NCI-H2107 treated with DMSO at 0.1 percent for 48 hours (cell line): Measurements from ENCODE around the gene IFNA6.
"Not testable (repeated sequence)": the region's sequence is repeated elsewhere in the genome, so short reads cannot be mapped to it uniquely, and the experiment has no call there.

Source experiments
- DNase-seq: peaks from one replicate; lab custom pipeline; 2025; ENCODE audit not compliant: unreplicated experiment; lab: John Stamatoyannopoulos, UW

IFNA6 gene

DNA sequence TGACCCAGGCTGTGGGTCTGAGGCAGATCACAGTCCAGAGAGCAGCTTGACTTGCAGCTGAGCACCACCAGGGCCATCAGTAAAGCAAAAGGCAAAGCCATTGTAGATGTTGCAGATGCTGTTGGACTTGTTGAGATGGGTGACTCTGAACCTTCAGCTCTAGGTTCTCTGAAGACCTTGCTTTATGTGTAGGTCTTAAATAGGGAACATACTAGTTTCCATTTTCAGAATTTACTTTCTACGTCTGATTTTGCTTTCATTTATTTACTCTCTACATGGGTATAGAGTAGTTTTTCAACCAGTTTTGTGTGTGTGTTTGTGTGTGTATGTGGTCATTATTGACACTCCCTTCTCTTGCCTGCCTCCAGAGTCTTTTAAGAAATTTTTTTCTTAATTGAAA is at the start of gene IFNA6:
IFNA6 (minus strand) TSS at position 101 of the 400 bp plus-strand sequence; CDS start at position 101, 0 bp downstream.
- DNase-seq = no peak

DNA sequence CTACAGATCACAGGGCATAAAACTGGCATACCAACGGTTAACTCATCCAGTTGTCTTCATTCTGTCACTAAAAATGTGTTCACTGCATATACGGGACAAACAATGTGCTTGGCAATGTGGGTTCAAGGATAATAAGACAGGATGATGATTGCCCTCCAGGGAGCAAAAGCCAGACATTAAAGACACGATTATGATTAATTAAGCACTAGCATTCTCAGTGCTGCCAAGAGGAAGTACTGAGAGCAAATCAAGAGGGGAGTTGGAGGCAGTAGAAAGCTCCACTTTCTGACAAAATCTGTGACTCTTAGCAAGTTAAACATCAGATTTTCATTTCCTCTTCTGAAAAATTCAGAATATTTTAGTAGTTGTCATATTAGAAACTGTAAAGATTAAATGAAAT is 49.3 kb upstream of the IFNA6 start:
- no peak for DNase-seq

DNA sequence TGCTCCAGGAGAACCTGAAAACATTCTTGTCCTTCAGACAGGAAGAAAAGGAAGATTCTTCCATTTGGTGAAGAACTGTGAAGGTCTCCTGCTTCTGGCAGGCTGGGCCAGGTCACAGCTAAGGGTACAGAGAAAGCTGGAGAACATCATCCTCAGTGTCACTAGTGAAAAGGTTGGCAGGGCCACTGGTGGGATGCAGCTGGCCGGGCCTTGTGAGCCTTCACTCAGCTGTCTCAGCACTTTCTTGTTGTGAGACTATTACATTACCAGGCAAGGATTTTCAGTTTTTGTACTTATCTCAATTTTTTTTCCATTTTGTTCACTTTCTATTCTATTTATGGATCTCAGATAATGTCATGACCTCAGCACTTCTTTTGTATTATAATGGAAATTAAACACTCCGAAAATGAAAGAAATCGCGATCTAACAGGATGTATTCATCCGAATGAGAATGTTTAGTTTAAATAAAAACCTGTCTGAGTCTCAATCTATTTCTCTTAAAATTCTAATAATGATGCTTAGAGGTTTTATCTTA is 48.3 kb upstream of the IFNA6 start:
- DNase-seq = no peak

DNA sequence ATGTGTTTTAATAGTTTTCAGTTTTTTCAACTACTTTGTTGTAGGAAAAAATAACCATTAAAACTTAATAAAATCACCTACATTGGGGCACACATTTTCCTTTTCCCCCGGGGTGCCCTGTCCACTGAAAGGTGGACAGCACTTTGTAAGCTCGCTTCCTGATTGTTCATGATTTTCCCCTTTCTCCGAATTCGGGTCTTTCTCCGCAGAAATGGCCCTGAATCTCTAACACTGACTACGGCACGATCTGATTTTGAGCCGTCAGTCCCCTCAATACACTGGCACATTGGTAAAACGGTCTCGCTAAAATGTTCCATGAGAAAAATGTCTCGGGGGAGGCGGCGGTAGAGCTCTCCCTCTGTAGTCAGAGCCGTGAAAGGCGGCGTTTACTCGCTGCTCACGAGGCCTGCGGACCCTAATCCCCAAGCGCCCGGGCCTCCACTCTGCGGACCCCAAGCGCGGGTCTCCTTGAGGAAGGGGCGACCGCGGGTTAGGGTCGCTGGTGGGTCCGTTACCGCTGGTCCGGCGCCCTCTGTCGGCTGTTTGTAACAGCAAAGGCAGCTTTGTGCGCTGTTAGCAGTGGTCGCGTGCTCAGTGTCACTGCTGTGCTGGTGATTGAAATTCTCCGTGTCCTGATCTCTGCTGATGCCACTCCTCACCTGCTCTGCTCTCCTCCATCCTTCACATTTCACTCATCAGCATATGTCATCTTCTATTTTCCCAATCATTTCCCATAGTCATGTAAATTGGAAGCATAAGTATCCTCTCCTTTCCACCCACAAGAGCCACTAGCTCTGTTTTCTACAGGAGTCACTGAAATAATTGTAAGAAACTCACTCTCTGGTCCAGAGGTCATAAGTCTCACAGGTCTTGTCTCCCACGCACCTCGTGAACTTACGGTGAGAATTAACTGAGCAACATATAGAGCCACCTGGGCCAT is 45.4 kb upstream of the IFNA6 start:
- DNase-seq = peak; percentile 1

DNA sequence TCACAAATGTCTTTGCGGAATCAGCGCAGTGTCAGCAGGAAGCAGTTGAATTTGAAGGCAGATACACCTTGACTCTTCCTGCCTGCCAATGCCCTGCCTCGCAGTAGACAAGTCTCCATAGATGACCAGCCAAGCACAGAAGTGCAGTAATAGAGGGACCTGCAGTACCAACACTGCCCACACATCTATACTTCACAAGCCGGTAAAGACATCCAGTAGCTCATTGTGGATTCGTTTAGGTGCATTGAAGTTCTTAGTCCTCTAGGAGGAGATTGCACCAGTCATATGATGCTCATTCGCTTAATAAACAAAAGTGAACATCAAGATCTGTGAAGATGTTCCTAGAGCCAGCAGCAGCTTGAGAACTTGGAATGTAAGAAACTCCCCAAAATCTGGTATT is 41.6 kb upstream of the IFNA6 start:
- DNase-seq = no peak

DNA sequence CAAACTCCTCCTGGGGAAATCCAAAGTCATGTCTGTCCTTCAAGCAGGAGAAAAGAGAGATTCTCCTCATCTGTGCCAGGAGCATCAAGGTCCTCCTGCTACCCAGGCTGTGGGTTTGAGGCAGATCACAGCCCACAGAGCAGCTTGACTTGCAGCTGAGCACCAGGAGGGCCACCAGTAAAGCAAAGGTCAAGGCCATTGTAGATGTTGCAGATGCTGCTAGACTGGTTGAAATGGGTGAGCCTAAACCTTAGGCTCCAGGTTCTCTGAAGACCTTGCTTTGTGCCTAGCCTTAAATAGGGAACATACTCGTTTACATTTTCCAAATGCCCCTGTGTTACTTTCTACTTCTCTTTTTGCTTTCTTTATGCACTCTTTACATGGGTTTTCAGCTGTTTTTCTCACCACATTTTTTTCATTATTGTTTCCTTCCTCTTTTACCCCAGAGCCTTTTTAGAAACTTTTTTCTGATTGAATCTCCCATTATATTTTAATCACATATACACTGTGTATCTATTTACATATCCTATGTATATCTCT is 34.5 kb upstream of the IFNA6 start, which contains the start of gene IFNA2:
IFNA2 (minus strand) TSS at position 268 of the 540 bp plus-strand sequence; CDS start at position 199, 69 bp downstream.
- no peak for DNase-seq

DNA sequence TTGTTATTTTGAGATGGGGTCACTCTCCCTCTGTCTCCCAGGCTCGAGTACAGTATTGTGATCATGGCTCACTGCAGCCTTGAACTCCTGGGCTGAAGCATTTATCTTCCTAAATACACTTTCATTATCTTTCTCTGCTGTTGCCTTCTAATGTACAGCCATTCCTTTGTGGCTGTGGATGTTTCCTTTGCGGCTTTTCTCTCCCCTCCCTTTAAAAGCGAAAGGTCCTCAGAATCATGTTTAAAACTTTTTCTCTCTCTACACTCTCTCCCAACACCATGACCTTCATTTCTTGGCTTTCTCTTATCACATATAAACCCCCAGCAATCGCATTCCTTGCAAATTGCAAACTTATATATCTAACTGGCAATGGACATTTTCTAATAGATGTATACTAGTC is 32.9 kb upstream of the IFNA6 start:
- DNase-seq = no peak

DNA sequence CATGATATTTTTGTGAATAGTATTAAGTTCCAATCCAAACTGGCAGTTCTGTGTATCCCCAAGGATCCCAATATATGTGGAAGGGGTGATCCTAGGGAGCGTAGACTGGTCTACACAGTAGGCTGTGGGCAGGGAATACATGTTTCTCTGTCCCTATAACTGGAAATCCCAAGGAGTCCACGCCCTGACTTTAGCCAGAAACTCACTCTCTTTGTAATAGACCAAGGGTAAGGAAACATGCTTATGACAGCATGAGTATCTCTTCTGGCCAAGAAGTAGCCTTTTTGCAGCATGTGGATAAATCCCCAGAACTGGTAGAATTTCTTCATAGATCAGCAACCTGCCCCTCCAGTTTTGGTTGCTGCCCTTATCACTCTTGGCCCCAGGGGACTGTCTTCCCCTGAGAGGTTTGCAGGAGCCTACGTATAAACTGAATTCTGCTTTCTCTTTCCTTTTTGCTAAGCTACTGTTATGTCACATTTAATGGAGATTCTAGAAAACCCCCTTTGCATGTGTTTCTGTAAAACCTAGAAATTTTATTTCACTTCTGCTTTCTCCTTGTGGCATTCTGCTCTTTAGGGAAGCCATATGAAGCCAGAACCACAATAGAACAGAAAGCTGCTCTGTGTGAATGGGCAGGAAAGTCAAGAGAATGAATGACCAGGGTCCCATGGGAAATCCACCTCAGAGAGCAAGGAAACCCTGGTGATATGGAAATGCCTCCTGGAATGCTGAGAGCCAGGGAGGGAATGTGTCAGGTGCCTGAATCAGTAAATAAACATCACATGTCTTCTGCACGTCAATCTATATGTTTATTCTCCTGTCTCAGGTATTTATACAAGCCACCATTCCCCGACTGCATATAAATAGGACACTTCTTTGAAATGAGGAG is 31.0 kb upstream of the IFNA6 start:
- DNase-seq = peak; percentile 24

DNA sequence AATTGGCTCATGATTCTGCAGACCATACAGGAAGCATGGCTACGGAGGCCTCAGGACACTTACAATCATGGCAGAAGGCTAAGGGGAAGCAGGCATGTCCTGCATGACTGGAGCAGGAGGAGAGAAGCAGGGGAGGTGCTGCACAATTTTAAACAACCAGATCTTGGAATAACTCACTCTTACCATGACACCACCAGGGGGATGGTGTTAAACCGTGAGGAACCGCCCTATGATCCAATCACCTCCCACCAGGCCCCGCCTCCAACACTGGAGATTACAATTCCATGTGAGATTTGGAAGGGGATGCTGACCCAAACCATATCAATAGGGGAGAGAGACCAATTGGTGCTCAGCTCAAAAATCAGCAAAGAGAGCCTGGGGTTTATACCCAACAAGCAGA is 20.8 kb upstream of the IFNA6 start:
- not testable (repeated sequence) for DNase-seq

DNA sequence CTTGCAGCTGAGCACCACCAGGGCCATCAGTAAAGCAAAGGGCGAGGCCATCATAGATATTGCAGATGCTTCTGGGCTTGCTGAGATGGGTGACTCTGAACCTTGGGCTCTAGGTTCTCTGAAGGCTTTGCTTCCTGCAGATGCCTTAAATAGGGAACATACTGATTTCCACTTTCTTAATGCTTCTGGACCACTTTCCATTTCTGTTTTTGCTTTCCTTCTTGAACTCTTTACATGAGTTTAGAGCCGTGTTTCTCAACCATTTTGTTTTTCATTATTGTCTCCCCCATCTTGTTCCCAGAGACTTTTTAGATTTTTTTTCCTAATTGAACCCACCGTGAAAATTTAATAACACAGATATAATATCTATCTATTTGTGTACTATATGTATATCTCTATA is 17.3 kb upstream of the IFNA6 start, which contains the start of gene IFNA13:
IFNA13 (minus strand) TSS at position 101 of the 400 bp plus-strand sequence; CDS start at position 54, 47 bp downstream.
- DNase-seq = no peak

DNA sequence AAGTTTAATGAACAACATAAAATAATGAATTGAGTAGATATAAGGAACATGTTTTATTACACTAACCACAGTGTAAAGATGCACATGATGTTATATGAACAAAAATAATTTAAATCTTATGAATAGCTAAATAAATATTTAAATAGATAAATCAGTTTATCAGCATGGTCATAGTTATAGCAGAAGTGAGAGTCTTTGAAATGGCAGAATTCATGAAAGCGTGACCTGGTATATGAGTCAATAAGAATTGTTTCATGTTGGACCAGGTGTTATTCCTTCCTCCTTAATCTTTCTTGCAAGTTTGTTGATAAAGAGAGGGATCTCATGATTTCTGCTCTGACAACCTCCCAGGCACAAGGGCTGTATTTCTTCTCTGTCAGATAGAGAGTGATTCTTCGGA is 16.5 kb upstream of the IFNA6 start:
- DNase-seq = not testable (repeated sequence)

DNA sequence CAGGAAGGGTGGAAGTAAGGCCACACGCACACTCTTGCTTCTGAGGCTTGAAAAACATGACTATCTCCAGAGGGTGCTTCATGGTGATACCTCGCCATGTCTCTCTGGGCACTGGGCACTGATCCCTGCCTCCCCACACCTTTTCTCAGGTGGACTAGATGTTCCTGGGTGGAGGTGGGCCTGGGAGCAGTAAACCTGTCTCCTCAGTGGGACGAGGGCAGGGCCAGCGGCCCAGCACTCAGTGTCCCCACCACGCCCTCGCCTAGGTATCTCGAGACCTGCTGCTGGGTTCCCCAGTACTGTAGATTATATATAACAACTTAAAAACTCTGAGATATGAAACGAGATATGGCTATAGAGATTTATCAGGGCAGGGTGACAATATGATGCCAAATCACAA is 11.6 kb upstream of the IFNA6 start:
- no peak for DNase-seq

DNA sequence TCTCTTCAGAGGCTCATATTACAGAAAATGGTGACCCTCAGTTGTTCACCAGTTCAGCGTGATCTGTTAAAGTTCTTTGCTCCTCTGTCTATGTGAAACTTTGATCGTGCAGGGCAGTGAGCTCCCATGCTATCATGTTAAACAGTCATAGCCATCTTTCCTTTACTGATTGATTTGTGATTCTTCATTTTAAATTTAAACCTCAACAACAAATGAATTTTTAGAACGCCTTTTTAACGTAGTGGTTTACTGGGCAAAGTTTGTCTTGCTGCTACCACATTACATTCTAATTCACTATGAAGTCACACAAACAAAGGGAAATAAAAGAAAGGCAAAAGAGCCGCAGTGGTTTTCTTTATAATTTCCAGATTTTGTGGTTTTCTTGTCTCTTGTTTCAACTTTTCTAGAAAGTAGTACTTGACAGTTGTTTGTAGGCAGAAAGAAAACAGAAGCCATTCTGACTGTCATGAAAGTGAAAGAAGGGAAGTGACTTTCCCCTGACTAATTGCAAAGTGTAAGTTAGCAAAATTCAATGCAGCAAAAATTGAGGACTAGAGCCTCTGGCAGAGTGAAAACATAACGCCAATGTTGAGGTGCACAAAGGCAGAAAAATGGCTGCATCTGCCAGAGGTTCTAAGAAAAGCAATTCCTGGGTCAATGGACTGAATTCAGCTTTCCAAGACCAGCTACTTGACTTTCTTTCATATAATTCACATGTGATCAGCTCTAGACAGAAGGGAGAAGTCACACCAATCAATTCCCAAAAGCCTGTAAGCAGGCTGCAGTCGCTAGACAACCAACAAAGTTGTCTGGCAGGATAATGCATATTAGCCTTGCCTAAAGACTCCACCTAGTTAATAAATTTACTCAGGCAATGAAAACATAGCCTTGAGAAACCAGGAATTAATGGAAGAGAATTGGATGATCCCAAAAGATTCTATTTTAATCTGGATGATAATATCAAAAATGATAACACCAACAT is 7.1 kb upstream of the IFNA6 start:
- DNase-seq = no peak

DNA sequence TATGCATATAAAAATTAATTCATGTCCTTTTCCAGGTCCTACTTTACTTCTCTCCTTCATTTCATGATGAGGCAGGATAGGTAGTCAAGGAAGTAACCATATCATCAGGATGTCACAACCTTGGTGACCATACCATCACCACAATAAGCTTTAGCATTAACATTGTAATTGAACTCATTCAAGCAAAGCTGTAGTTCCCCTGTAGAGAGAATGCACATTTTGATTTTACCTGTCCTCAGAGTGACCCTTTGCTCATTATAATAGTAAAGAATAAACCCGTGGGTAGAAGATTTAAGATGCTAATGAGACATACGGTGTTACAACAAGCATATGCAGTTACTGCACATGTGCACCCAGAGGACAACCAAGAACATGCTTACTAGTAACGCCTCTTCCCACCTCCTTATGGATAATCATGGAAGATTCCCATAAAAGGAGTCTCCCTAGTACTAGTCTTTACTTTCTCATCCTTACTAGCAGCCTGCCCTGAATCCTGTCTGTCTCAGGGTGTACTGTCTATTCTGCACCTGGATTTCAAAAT is 2.2 kb downstream of the IFNA6 start:
- no peak for DNase-seq

DNA sequence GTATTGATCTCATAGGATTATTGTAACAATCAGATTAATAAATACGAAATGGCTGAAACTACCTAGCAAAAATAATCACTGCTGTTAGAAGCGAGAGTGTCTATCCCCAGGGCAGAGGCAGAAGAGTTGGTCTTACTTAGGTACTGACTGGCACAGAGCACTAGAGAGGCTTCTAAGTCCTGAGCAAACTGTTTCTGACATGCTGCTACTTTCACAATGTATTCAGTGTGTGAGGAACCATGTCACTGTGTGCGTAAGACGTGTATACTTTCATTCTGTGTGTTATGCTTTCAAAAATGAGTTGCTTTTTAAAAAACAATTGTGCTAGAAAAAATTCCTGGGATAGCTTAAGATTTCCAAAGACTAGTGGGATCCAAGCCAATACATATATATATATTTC is 10.0 kb downstream of the IFNA6 start:
- no peak for DNase-seq

DNA sequence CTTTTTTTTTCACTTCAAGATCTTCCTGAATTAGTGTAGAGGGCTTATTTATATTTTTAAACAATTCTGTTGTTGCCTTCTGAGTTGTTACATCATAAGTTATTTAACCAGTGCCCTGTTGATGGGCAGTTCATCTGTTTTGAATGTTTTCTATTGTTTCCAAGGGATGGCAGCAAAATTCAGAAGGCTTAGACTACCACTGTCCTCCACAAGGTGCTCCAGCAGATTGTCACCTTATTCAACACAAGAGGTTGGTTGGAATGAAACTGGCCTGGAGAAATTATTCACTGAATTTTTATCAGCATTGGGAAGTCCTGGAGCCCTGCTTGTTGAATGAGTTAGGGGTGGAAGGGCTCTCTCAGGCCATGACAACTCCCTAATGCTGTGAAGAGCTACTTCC is 14.2 kb downstream of the IFNA6 start:
- no peak for DNase-seq

DNA sequence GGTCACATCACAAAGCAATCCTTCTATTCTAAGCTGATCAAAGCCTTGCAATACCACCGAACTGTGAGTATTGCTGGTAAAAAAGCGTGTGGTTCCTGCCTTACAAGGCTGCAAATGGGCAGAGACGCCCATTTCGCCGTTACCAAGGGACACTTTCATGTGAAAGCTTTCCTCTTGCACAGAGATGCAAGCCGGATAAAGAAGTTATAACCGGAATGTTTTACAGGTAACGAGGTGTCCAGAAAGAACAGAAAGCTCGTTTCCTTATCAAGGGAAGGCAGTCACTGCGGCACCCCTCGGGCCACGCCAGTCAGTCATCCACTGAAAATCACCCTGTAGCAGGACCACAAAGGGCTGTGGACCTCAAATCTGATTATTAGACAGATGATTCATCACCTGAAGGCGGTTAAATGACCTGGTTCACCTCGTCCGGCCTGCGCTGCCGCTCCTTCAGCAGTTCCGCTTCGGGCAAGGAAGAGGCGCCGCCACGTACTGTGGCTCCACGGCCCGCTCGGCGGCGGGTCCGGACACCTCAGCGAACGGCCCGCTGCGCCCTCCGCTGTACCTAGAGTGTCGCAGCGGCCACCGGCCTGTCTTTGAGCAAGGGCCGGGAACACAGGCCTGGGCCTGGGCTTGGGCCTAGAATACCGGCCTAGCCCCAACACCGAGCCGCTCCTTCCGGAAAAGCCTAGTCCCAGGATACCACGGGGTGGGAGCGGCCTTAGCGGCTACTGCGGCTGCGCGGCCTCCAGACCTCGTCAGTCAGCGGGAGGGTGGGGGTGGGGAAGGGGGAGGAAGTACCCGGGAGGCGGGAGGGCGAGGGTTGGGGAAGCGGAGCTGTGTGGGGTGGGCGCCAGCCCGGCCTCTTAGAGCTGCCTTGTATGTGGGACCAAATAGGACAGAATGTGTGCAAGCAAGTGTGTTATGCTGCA is 15.7 kb downstream of the IFNA6 start, which contains the start of gene KLHL9:
KLHL9 (minus strand) TSS at position 704 of the 932 bp plus-strand sequence; CDS start at position 159, 545 bp downstream.
- peak; percentile 67 for DNase-seq

DNA sequence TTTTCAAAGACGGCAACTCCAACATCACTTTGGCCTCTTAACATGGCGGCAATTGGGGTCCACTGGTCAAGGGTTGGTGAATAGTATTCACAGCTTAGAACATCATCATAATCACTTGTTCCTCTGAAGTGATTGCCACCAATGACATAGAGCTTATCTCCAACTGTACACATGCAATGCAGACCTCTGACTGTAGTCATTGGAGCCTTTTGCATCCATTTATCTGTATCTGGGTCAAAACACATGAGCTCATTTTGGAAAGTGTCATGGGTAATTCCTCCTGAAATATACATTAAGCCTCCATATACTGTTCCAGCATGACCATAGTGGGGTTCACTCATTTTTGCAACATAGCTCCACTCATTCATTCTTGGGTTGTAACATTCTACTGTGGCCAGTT is 17.5 kb downstream of the IFNA6 start:
- no peak for DNase-seq
